ENCODE results near the gene DOCK10.
A peak's percentile ranks its signal among the peaks of the same experiment; 100 is the strongest.
"Not testable (repeated sequence)": the region's sequence is repeated elsewhere in the genome, so short reads cannot be mapped to it uniquely, and the experiment has no call there.

Gene DOCK10

DNA sequence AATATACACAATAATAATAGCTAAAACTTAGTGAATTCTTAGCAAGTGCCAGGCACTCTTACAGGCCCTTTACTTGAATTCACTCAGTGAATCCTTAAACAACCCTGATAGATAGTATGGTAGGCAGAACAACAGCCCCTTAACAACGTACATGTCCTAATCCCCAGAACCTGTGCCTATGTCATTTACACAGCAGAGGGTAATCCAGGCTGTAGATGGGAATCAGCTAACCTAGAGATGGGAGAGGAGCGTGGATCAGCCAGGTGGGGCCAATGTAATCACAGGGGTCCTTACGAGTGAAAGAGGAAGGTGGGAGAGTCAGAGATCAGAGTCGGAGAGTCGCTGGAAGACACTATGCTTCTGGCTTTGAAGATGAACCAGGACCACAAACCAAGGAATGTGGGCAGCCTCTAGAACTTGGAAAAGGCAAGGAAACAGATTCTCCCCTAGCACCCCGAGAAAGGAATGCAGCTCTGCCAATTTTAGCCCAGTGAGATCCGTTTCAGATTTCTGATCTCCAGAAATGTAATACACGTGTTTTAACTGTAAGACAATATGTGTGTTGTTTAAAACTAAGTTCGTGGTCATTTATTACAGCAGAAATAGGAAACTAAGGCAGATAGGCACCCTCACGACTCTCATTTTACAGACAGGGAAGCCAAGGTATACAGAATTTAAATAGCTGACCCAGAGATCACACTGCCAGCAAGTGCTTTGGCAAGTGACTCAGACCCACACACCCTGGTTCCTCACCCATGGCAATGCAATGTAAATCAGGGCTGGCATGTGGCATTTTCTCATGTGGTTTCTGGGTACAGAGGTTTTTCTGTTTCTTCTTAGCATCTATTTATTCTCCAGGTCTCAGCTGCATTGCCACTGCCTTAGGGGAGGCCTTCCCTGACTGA is 68.9 kb downstream of the DOCK10 start:
- DNase-seq = no peak

DNA sequence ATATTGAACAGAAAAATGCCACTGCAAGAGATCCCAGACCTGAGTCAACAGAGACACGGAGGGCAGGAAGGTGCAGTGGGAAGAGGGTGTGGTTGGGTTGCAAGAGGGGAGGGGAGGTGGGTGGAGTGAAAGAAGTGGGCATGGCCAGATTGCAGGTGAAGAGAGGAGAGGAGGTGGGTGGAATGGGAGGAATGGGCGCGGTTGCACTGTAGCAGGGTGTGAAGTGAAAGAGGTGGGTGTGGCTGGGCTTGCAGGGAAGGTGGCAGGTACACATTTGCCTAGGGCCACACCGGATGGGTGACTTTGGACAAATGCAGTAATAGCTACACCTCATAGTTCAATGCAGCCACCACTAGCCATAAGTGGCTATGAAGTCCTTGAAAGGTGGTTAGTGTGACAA is 71.1 kb downstream of the DOCK10 start:
- no peak for DNase-seq

DNA sequence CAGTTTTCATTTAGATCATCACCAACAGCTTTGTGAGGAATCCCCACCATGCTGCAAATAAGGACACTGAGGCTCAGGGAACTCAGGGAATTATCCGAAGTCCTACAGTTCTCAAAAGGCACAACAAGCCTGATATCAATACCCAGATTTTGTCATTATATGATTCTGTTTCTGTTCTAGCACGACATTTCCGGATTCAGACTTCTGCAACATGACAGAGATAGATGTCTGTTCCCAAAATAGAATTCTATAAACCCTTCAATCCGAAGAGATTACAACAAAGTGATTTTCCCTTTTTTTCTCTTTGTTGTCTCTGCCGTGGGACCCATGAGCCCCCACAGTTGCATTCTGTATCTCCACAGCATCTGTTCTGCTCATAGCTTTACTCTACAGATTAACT is 72.0 kb downstream of the DOCK10 start:
- DNase-seq = no peak

DNA sequence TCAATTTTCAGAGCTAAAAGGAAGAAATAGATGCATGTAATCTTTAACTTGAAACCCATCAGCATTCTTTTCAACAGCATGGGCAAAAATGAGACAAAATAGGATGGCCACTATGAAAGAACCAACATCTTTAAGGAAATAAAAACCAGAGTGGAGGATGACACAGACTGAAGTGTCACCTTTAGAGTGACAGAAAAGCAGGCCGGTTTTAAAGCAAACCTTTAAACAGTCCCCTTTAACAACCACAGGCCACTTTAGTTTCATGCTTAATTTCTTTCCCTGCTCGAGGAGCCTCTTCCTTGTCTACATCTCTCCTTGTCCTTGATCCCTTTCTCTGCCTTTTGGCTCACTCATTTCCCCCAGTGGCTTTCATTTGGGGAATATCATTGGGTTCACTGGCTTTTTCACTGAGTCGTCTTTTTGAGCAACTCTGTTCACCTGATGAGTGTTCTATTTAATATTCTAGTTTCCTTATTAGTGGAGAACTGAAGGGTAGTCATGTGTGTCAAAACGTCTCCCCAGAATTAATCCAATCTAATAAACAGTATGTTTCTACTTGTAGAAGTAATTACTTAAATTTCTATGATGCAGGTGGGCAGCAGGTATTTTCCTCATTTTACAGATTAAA is 72.5 kb downstream of the DOCK10 start:
- DNase-seq = no peak

DNA sequence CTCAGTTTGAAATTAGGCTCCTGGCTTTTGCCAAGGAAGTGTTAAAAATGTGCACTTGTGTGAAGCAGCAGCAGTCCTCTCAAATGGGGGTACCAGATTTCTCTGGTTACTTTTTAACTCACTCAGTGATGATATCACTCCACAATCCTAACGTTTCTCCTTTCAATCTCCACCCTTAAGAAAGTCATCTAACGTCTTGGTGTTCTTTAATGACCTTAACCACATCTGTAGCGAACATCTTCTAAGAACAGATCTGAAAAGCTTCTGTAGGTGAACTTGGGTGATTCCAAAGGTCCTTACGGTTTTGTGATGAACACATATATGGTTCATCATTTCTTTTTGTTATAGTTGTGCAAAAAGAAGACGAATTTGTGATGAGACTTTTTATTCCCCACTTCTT is 73.2 kb downstream of the DOCK10 start:
- no peak for DNase-seq

DNA sequence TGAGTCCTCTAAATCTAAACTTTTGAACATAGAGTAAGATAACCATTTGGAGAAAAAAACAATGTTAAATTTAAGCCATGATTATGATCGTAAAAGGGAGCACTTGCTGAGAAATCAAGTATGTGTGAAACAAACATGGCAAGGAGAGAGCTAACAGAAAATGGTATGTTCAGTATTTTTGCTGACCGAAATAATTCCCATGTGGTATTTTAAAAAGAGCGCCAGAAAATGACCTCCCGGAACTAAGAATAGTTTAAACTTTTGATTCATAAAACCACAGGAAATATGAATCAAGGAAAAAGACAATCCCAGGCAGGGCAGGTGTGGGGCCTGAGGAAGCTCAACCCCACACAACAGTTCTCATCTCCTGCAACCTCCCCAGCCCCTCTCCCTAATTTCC is 74.2 kb downstream of the DOCK10 start:
- no peak for DNase-seq

DNA sequence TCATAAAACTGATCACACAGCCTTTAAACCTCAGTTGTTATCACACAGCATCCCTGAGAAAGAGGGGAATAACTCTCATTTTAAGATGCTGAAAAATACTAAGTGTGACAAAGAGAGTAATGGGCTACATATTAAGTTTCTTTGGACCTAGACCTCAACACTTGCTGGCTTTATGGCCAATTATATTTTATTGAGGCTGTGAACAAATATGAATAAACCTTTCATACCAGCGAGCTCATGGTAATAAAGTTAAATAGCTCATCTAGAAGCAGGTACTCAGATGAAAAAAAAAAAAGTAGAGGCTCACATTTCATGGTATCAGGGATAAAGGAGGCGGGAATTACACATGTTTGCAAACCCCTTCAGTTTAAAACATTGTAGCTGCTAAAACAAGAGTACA is 75.7 kb downstream of the DOCK10 start:
- no peak for DNase-seq

DNA sequence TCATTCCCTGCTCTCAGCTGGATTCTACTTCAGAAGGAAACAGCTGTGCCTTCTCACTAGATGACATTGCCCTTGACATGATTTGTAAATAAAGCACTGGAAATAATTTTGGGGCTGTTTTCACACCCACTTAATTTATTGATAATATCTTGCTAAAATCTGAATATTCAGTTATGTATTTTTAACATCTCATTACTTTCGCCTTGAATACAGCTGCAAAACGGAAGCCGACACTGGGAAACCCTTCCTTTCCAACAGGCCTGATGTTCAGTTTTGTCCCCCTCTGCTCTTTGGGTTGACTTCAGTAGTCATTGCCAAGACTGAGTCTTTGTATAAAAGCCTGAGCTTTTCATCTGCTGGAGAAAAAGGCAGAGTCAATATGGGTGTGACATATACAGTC is 82.7 kb downstream of the DOCK10 start:
- no peak for DNase-seq

DNA sequence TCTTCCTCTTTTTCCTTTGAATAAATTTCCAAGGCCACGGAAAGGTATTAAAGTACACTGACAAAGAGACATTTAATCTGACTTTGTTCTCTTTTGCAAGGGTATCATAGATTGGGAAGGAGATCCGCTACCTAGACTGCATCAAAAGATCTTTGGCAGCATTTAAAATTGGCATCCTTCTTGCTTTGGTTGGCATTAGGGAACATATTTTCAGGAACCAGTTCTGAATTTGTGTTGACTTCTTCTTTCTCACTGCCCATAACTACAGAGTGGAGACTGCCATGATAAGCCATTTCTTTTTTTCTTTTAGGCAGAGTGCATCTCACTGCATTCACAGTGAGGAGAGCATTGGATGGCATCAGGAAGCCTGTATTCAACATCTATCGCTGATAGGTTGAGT is 83.4 kb downstream of the DOCK10 start:
- peak; percentile 47 for DNase-seq

DNA sequence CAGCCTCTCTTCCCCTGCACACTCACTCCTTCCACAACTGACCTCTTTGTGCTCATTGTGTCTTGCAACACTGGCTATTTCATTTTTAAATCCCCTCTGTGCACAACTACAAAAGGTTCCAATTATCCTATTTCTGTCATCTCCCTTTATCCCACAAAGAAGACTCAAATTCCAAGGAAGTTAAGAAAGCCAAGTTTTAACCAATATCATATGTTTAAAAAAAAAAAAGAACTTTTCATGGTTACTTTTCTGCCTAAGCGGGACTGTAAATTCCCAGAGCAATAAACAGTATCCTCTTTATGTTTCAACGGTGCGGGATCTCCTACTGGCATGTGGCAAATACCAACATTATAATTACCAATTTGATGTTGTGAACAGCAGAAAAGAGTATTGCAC is 83.8 kb downstream of the DOCK10 start:
- peak; percentile 63 for DNase-seq

DNA sequence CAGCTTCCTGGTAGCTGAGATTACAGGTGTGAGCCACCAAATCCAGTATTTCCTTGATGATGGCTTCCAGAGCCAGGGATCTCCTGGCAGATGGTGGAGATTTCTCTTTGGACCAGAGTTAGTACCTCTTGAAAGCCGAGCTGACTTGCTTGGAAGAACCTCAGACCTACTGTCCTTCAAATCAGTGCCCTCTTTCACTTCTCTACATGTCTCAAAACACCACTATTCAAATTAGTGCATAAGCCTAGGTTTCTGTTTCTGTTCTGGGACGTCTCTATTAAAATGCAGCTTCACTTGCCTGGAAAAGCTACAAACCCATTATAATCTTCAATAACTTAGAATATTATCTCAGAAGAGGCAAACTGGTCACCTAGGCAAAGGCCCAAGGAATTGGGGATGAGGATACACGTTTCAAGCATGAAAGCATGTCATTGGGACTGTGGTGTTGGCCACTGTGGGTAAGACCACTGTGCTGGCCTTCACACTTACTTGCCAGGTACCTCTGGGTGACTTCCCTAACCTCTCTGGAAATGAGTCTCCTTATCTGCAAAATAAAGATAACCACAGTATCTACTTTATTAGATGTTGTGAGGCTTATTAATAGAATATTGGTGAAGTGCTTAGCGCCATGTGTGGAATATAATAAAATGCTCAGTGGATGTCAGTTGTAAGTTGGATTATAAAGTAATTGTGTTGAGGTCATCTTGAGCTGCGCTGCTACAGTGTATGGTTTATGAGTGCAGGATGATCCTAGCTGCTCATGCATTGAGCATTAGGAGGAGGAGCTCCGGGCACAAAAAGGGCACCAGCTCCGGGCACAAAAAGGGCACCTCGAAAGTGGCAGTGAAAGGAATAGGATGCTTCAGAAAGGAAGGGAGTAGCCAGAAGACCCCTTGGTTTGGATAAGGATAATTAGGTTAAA is 84.5 kb downstream of the DOCK10 start:
- no peak for DNase-seq

DNA sequence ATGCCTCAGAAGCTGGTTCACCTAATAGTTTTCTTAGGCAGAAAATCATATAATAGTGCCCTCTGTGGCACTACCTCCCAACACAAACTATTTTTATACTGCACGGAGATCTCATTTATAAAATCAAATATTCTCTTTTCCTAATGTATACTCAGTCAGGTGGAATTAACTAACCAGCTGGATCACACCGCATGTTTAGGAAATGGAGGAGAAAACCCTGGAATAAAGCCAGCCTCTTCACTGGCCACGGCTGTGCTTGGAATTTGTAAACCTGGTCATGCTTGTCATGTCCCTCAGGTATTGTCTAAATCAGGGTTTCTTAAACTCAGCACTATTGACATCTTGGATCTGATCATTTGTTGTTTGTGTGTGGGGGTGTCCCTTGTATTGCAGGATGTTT is 85.6 kb downstream of the DOCK10 start:
- no peak for DNase-seq

DNA sequence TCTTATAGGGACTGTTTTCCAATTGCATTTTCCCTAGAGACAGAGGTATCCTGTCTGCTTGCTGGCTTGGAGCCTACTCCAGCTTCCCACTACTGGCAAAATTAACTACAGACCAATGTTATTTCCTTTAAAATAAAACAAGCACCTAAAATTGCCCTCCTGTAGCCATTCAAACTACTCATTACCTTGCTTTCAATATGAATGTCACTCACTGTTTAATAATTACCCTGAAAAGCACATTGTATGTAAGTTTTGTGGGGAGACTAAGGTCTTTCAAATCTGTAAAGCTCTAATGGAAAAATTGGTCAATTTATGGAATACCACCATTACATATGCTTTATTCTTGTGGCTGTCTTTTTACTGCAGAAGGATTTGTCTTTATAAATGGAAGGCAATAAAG is 87.3 kb downstream of the DOCK10 start:
- DNase-seq = no peak

DNA sequence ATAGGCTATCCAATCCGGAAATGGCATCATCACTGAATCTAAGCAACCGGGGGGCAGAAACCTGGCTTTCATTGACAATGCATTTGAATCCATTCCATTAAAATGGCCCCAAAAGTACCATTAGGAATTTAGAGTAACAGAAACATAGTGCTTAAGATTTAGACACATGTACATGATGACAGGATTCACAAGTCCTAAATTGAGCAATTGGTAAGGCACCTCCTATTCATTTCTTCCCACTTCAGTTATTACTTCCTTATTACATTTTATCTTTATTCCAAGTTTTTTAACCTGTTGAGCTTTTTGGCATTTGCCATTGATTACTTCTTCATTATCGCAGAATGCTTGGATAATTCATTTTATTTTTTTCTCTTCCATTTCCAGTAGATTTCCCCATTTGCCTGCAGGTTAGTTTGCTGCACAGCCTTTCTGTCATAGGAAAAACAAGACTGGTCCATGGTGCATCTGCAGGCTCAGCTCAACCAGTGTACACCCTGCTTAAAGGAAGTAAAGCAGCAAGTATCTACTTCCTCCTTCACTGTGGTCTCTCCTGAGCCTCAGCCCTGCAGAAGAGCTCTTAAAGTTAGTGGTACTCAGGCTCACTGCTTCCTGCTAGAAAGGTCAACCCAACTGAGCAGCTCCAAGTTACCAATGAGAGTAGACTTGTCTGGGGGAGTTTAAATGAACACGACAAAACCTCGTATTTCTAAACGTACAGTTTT is 89.2 kb downstream of the DOCK10 start:
- DNase-seq = no peak

DNA sequence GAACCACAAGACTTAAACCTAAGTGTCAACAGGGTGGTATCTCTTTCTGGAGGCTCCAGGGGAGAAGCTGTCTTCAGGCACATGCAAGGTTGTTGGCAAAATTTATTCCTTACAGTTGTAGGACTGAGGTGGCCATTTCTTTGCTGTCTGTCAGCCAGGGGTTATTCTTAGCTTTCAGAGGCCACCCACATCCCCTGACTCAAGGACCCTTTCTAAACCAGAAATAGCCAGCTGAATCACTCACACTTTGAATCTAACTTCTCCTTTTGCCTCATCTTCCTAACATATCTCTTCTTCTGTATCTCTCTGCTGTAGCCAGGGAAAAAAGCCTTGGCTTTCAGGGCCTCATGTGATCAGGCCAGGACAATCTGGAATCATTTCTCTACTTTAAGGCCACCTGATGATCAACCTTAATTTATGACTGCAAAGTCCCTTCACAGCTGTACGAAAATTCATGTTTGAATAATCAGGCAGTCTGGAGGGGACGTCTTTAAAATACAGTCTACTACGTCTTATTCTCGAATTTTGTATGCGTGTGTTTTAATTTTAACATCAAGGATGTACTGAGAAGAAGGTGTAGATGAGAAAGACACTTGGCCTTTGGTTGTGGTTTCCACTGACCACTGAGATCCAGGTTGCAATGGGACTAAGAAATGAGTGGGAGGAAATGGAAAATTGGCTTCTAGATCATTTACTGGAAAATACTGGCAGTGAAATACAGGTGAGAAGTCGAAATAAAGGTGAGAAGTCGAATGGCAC is 90.4 kb downstream of the DOCK10 start:
- no peak for DNase-seq

DNA sequence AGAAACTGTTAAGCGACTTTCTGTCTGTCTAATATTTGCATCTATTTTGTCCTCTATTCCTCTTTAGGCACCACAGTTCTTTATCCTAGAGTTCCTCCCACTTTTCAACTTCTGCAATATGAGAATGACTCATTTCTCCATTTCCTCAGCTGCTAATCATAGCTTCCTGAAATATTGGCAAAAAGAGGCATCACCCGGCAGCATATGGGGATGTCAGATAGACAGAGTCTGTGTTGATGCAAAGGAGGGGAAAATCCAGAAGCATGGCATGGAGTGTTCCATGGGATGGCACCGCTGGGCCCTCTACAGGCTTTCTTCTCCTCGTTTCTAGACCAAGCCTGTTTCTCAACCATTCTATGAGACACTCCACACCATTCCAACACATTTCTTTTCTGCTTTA is 93.4 kb downstream of the DOCK10 start:
- DNase-seq = no peak

DNA sequence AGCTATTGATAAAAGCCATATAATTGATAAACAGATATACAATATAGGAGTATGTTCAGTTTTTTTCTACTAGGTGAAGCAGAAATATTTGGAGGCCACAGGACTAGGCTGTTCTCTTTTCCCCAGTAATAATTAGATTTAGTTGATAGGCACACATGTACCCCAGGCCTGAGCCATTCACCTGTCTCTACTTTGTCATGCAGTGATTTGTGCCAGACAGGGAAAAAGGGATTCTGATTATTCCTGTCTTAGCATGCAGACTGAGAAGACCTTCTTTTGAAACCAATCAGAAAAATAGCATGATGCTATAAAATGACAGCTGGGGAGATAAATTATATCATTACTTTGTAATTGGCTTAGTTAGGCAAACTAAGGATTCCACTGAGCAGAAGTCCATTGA is 94.3 kb downstream of the DOCK10 start:
- no peak for DNase-seq

DNA sequence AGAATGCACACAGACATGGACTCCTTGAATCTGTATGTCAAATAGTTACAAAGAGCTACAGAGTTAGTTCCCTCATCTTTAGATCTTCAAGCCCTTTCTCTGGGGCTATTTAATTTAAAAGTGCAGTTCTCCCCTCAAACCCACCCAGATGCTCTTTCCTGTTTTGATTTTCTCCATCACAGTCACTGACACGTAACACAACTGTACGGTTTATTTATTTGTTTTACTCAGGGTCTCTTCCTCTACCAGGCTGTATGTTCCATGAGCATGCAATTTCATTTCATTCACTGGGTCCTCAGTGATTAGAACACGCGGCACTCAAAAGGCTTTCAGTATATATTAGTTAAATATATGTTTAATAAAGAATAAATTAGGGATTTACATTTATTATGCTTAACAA is 94.7 kb downstream of the DOCK10 start:
- no peak for DNase-seq

DNA sequence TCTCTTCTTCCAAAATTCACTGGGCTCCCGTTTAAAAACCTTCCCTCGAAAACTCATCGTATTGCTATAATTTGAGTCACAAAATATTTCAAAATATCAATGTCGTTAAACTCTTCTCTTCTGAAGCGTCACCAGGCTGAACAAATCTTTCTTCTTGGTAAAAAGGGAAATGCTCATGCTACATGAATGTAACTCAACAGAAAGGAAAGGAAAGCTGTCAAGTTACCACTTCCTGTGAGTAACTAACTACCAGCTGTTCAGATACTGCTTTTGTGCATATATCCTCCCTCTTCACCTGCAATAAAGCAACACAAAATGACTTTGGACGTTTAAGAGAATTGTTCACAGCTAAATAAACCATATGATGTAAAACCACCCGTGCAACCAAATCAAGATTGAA is 95.4 kb downstream of the DOCK10 start:
- DNase-seq = no peak

DNA sequence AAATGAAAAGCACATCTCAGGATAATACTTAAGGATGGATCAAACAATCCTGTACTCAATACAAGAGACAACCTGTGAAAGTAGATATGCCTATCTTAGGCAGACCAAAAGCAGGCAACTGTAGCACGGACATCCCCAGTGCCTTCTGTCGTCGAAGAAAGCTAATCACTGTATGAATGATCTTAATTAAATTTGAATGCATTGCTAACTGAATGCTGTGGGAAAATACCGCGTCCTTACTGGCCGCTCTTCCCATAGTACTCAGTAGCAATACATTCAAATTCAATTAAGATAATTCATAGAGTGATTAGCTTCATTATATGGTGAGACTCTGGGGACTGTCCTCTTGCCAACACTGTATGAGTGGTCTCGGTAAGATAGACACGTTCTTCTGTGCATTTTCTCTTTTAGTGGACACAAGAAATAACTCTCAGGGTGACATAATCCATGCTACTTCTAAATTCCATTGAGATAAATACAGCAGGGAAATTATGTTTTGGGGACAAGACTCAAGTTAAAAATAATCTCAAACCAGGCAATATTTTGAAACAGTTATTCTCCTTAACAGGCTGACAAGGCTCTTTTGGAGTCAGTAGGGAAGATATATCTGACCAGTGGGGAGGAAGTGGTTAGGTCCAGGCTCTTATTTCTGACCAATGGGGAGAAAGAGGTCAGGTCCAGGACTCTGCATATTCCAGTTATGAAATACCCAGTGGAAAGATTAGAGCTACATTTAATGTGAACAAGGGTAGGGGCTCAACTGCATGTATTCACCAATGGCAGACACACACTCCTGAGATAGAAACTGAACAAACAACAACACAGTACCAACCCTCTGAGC is 97.3 kb downstream of the DOCK10 start:
- DNase-seq = peak; percentile 69

DNA sequence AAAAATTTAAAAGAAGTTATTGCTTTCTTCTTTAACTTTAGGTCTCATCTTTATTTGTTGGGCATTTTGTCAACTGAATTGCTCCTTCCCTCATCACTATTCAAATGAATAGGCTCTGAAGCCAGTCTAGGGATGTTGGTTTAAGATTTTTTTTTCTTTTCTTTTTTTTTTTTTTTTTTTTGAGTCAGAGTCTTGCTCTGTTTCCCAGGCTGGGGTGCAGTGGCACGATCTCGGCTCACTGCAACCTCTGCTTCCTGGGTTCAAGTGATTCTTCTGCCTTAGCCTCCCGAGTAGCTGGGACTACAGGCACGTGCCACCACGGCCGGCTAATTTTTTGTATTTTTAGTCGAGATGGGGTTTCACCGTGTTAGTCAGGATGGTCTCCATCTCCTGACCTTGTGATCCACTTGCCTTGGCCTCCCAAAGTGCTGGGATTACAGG is 98.6 kb downstream of the DOCK10 start:
- DNase-seq = not testable (repeated sequence)
